Osteoblast (primary cell): ENCODE data around the gene TRAK1. TPM values are rescaled to one million over a fixed set of nuclear protein-coding genes. Genes with fewer than 3 reads are reported as not detected.

Source experiments
- DNase-seq: peaks from one replicate; pipeline ENCODE4 v3.0.0; 2011; ENCODE audit warnings: low spot score, mixed read lengths; ENCODE audit not compliant: insufficient read length; ENCODE audit errors: missing footprints
- H2AFZ ChIP-seq: 2 replicates; pipeline ENCODE4 v1.6.0; 2011; ENCODE audit warnings: mild to moderate bottlenecking, low read length
- H3K27ac ChIP-seq: 2 replicates; pipeline ENCODE4 v1.5.1; 2011; ENCODE audit warnings: mild to moderate bottlenecking, low read depth, low read length, moderate library complexity
- H3K27me3 ChIP-seq: 2 replicates; pipeline ENCODE4 v1.6.0; 2012; ENCODE audit warnings: mild to moderate bottlenecking, control low read depth, inconsistent platforms, low read length, moderate library complexity; ENCODE audit not compliant: insufficient read depth
- H3K36me3 ChIP-seq: 2 replicates; pipeline ENCODE4 v1.5.1; 2011; ENCODE audit warnings: mild to moderate bottlenecking, low read length, control low read depth, moderate library complexity; ENCODE audit not compliant: insufficient read depth
- H3K4me1 ChIP-seq: 2 replicates; pipeline ENCODE4 v1.5.1; 2011; ENCODE audit warnings: mild to moderate bottlenecking, low read length, control low read depth, moderate library complexity; ENCODE audit not compliant: insufficient read depth
- H3K4me2 ChIP-seq: 2 replicates; pipeline ENCODE4 v1.6.0; 2011; ENCODE audit warnings: mild to moderate bottlenecking, low read length; ENCODE audit not compliant: insufficient read depth
- H3K4me3 ChIP-seq: fragments of 200-600 bp; sonication (generic); 3 replicates; pipeline ENCODE4 v1.5.1; 2012; ENCODE audit warnings: mild to moderate bottlenecking, low read length, inconsistent platforms; ENCODE audit not compliant: insufficient read depth
- H3K79me2 ChIP-seq: 2 replicates; pipeline ENCODE4 v1.6.0; 2012; ENCODE audit warnings: mild to moderate bottlenecking, low read length, control low read depth, inconsistent platforms; ENCODE audit not compliant: insufficient read depth
- H3K9me3 ChIP-seq: 2 replicates; pipeline ENCODE4 v1.5.1; 2011; ENCODE audit warnings: low read depth, low read length, control low read depth
- H4K20me1 ChIP-seq: 2 replicates; pipeline ENCODE4 v1.6.0; 2012; ENCODE audit warnings: mild to moderate bottlenecking, low read length, control low read depth; ENCODE audit not compliant: insufficient read depth
- CTCF ChIP-seq: IDR thresholded peaks from 2 replicates; pipeline ENCODE4 v1.5.1; 2011; ENCODE audit warnings: mild to moderate bottlenecking, low read depth, low read length, moderate library complexity; ENCODE audit errors: extremely low read depth
- total RNA-seq: library from RNA; depleted of rRNA; stranded (reverse); fragments of >200 nt; gene quantifications from 2 replicates; pipeline ENCODE4 v1.2.3, GENCODE V29; 2012

TRAK1 gene
- total RNA-seq, 1 donor = 60.4 TPM

- Histone ChIP-seq H3K79me2 (no peaks in the 10 kb centered on the region), H4K20me1 (no peaks in the 10 kb centered on the region), H3K9me3 (no peaks in the 10 kb centered on the region), H3K27me3 (peaks cover 3% of the 10 kb centered on the region), H3K4me1 (no peaks in the 10 kb centered on the region), H3K4me3 (no peak overlapping the region), H3K27ac (no peak overlapping the region), H2AFZ (no peak overlapping the region), H3K36me3 (peaks cover 7% of the 10 kb centered on the region), H3K4me2 (peak overlapping the region; percentile 63)
- no peak for DNase-seq
- no peak for TF ChIP-seq CTCF
Measured at GRCh38 chr3:42229266-42229941, 138.2 kb downstream of the TRAK1 start.

- Histone ChIP-seq H2AFZ (peak overlapping the region; percentile 65), H3K4me2 (peak overlapping the region; percentile 63), H3K4me3 (peak overlapping the region; percentile 42)
Measured at GRCh38 chr3:42229942-42230688, 139.0 kb downstream of the TRAK1 start.

GRCh38 chr3:42230860-42231259 lies 139.7 kb downstream of the TRAK1 start:
- Histone ChIP-seq H3K79me2 (no peaks in the 10 kb centered on the region), H3K4me3 (no peak overlapping the region), H2AFZ (no peak overlapping the region), H3K36me3 (no peaks in the 10 kb centered on the region), H3K27ac (no peak overlapping the region), H3K27me3 (peaks cover 11% of the 10 kb centered on the region), H3K9me3 (no peaks in the 10 kb centered on the region), H3K4me1 (no peaks in the 10 kb centered on the region), H3K4me2 (no peak overlapping the region), H4K20me1 (no peaks in the 10 kb centered on the region)
- no peak for TF ChIP-seq CTCF
- no peak for DNase-seq

More at GRCh38 chr3:42229942-42230688, 139.0 kb downstream of the TRAK1 start:
- Histone ChIP-seq H3K79me2 (no peaks in the 10 kb centered on the region), H3K36me3 (peaks cover 2% of the 10 kb centered on the region), H3K27me3 (peaks cover 10% of the 10 kb centered on the region), H3K27ac (no peak overlapping the region), H3K9me3 (no peaks in the 10 kb centered on the region), H4K20me1 (no peaks in the 10 kb centered on the region), H3K4me1 (no peaks in the 10 kb centered on the region)
- peak; percentile 66 for TF ChIP-seq CTCF
- peak; percentile 88 for DNase-seq

GRCh38 chr3:42235532-42235931 lies 144.4 kb downstream of the TRAK1 start:
- Histone ChIP-seq H3K4me1 (no peaks in the 10 kb centered on the region), H3K27ac (no peak overlapping the region), H3K4me2 (no peak overlapping the region), H3K4me3 (no peak overlapping the region), H3K36me3 (no peaks in the 10 kb centered on the region), H3K79me2 (no peaks in the 10 kb centered on the region), H2AFZ (no peak overlapping the region), H3K27me3 (peaks cover 16% of the 10 kb centered on the region), H4K20me1 (no peaks in the 10 kb centered on the region), H3K9me3 (no peaks in the 10 kb centered on the region)
- no peak for DNase-seq
- TF ChIP-seq CTCF = no peak
